KMS-11 (cell line): ENCODE measurements around the gene ZFPL1.

Experiments
- H2AFZ ChIP-seq: fragments of 200-600 bp; sonication (generic); 2 replicates; pipeline ENCODE4 v1.6.1; 2016; ENCODE audit warnings: antibody characterized with exemption, mixed run types, low read depth
- H3K27ac ChIP-seq: fragments of 200-600 bp; sonication (generic); 2 replicates; pipeline ENCODE4 v1.6.1; 2016; ENCODE audit warnings: mild to moderate bottlenecking, mixed run types
- H3K27me3 ChIP-seq: fragments of 200-600 bp; sonication (generic); 2 replicates; pipeline ENCODE4 v1.6.1; 2017; ENCODE audit warnings: mild to moderate bottlenecking, low read depth, mixed run types, moderate library complexity; ENCODE audit not compliant: insufficient read depth
- H3K36me3 ChIP-seq: fragments of 200-600 bp; sonication (generic); 2 replicates; pipeline ENCODE4 v1.6.1; 2017; ENCODE audit warnings: mild to moderate bottlenecking, mixed run types; ENCODE audit not compliant: insufficient read depth
- H3K4me1 ChIP-seq: fragments of 200-600 bp; sonication (generic); 2 replicates; pipeline ENCODE4 v1.6.1; 2016; ENCODE audit warnings: mild to moderate bottlenecking, low read depth, mixed run types; ENCODE audit not compliant: poor library complexity, severe bottlenecking
- H3K4me2 ChIP-seq: fragments of 200-600 bp; sonication (generic); 2 replicates; pipeline ENCODE4 v1.7.0; 2016; ENCODE audit warnings: mild to moderate bottlenecking, mixed run types
- H3K4me3 ChIP-seq: fragments of 200-600 bp; sonication (generic); IDR thresholded peaks from 2 replicates; pipeline ENCODE4 v1.6.1; 2017; ENCODE audit warnings: low read depth, low read length, mixed read lengths; ENCODE audit not compliant: insufficient read depth
- H3K79me2 ChIP-seq: fragments of 200-600 bp; sonication (generic); 2 replicates; pipeline ENCODE4 v1.6.1; 2016; ENCODE audit warnings: low read depth, mixed run types; ENCODE audit not compliant: insufficient read depth
- H3K9ac ChIP-seq: fragments of 200-600 bp; sonication (generic); 2 replicates; pipeline ENCODE4 v1.6.1; 2016; ENCODE audit warnings: mild to moderate bottlenecking, mixed run types
- H4K20me1 ChIP-seq: fragments of 200-600 bp; sonication (generic); 2 replicates; pipeline ENCODE4 v1.6.1; 2016; ENCODE audit warnings: mild to moderate bottlenecking, mixed run types; ENCODE audit not compliant: insufficient read depth
- TF ChIP-seq, protein P1 (sequence below): fragments of 200-600 bp; sonication (generic); conservative IDR thresholded peaks from 2 replicates; pipeline ENCODE4 v1.6.1; 2017; ENCODE audit warnings: low read depth, mild to moderate bottlenecking, antibody characterized with exemption, low read length, moderate library complexity, mixed read lengths

The ZFPL1 gene

DNA sequence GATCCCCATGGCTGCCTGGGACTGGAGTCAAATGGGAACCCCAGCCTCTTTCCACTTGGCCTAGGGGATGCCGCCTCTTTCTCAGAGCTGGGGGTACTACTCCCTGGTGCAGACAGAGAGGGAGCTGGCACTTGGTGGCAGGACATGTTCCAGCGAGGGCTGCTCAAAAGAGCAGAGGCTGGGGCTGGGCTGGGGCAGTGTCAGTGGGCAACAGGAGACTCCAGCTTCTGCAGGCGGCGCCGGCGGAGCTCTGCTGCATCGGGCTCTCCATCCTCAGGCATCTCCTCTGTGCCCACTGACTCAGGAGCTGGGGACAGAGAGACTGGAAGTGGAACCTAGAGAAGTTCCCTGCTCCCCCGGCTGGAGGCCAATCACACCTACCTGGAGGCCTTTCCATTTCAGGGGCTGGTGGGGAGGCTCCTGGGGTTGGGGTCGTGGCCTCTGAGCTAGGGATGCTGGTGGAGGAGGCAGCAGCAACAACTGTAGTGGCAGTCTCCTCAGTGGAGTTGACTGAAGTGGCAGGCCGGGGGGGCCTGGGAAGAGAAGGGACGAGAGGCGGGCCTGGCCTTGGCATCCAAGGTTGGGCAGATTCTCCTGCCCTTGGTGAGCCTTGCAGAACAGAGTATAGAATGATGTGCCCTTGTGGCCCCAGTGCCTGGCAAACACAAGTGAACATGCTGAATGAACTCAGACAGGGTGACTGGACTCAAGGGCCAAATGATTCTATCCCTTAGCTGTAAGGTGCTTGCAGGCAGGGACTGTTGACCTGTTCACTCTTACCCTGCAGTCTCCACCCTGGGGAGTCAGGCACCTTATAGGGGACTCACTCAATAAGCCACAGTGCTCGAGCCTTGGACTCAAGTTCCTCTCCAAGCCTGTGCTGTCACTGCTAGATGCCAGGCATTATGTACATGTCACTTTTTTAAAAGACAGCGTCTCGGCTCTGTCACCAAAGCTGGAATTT, 44.4 kb downstream of the ZFPL1 start:
- H3K27me3 ChIP-seq: no peaks in the 10 kb centered on the region
- H3K36me3 ChIP-seq: no peaks in the 10 kb centered on the region; the same call in 1 of the 2 replicates
- TF ChIP-seq, protein P1, sequence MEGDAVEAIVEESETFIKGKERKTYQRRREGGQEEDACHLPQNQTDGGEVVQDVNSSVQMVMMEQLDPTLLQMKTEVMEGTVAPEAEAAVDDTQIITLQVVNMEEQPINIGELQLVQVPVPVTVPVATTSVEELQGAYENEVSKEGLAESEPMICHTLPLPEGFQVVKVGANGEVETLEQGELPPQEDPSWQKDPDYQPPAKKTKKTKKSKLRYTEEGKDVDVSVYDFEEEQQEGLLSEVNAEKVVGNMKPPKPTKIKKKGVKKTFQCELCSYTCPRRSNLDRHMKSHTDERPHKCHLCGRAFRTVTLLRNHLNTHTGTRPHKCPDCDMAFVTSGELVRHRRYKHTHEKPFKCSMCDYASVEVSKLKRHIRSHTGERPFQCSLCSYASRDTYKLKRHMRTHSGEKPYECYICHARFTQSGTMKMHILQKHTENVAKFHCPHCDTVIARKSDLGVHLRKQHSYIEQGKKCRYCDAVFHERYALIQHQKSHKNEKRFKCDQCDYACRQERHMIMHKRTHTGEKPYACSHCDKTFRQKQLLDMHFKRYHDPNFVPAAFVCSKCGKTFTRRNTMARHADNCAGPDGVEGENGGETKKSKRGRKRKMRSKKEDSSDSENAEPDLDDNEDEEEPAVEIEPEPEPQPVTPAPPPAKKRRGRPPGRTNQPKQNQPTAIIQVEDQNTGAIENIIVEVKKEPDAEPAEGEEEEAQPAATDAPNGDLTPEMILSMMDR: no peak
- no peak overlapping the region for H3K4me2 ChIP-seq
- no peak overlapping the region for H3K4me3 ChIP-seq
- no peak overlapping the region for H3K27ac ChIP-seq
- no peak overlapping the region for H3K9ac ChIP-seq
- H3K4me1 ChIP-seq: peaks cover 20% of the 10 kb centered on the region
- no peaks in the 10 kb centered on the region for H4K20me1 ChIP-seq
- no peak overlapping the region for H2AFZ ChIP-seq
- peaks cover 19% of the 10 kb centered on the region for H3K79me2 ChIP-seq

DNA sequence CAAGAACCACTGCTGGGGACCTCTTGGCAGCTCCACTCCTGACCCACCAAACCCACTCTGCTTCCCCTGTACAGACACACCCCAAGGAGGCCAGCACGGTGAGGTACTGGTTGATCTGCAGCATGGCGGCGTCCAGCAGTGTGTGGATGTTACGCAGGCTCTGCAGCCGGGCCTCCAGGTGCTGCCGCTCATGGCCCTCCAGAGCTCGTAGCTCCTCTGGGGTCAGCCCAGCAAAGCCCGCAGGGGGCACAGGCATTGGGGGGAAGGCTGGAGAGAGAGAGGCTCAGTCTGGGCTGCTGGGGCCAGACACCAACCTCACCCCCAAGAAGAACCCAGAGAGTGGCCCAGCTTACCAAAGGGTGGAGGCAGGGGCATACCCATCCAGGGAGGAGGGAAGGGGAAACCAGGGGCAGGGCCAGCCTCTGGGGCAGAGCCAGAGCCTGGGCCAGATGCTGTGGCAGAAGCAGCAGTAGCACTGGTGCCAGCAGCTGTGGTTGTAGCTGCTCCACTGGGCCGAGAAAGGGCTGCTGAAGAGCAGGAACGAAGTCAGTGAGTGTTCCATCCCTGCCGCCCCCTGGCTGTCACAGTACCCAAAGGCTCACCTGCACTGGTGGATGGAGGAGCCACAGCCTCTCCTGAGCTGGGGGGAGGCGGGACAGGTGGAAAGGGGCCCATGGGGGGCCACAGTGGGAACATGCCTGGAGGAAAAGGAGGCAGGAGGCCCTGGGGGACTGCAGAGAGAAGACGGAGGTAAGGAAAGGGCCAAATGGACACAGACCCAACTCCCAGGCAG, 45.8 kb downstream of the ZFPL1 start:
- Histone ChIP-seq H3K9ac (no peak overlapping the region), H2AFZ (no peak overlapping the region), H3K4me3 (no peak overlapping the region), H3K36me3 (no peaks in the 10 kb centered on the region; the same call in 1 of the 2 replicates), H3K79me2 (peaks cover 14% of the 10 kb centered on the region), H3K27ac (no peak overlapping the region), H4K20me1 (no peaks in the 10 kb centered on the region), H3K4me2 (no peak overlapping the region), H3K27me3 (no peaks in the 10 kb centered on the region), H3K4me1 (peaks cover 14% of the 10 kb centered on the region)
- TF ChIP-seq, protein P1: no peak

DNA sequence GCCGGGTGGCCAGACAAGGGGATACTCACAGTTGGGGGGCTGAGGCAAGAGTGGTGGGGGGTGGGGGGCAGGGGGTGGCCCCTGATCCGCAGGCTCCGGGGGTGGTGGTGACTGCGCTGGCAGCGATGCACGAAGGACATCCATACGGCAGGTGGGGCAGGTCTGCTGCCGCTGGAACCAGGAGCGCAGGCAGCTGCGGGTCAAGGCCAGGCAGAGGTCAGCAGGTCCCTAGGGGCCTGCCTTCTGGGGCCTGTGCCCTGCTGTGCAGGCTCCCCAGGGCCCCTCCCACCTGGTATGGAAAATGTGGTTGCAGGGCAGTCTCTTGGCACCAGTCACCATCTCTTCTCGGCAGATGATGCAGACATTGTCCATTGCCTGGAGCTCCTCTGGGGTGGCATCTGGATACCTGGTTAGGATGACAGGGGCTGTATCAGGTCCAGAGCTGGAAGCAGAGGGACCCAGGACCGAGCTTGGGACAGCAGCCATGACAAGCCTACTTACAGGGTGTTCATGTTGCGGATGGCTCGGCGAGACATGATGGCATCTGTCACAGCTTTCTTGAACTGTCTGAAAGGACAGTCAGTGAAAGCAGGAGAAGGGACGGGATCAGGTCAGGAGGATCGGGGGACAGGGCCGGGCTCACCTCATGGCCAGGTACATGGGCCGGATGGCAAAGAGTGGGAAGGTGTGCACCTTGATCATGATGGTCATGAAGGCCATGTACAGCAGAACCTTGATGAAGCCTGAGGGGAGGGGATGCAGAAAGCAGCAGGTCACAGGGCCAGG, 46.8 kb downstream of the ZFPL1 start:
- H3K79me2 ChIP-seq: peaks cover 14% of the 10 kb centered on the region
- H3K9ac ChIP-seq: no peak overlapping the region
- no peak overlapping the region for H3K4me2 ChIP-seq
- H3K27me3 ChIP-seq: no peaks in the 10 kb centered on the region
- no peak overlapping the region for H3K27ac ChIP-seq
- no peak overlapping the region for H2AFZ ChIP-seq
- H3K4me1 ChIP-seq: peaks cover 19% of the 10 kb centered on the region
- H3K36me3 ChIP-seq: no peaks in the 10 kb centered on the region; the same call in 1 of the 2 replicates
- TF ChIP-seq, protein P1: no peak
- H4K20me1 ChIP-seq: no peaks in the 10 kb centered on the region
- no peak overlapping the region for H3K4me3 ChIP-seq

DNA sequence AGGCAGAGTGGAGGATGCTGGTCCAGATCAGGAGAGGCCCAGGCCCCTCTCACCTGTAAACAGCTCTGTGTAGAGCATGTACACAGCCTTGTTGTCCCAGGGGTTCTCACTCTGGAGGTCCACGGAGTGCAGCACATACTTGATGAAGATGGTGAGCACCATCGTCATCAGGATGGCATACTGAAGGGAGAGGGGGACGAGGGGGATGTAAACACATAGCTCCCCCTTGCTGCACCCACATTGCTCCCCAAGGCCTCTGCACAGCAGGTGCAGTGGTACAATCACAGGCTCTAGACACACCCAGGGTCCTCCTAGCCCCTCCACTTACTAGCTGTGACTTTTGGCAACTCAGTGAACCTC, 47.4 kb downstream of the ZFPL1 start:
- no peak overlapping the region for H3K9ac ChIP-seq
- no peaks in the 10 kb centered on the region for H4K20me1 ChIP-seq
- H2AFZ ChIP-seq: no peak overlapping the region
- peaks cover 14% of the 10 kb centered on the region for H3K79me2 ChIP-seq
- TF ChIP-seq, protein P1: no peak
- no peaks in the 10 kb centered on the region for H3K27me3 ChIP-seq
- peaks cover 25% of the 10 kb centered on the region for H3K4me1 ChIP-seq
- no peak overlapping the region for H3K4me2 ChIP-seq
- no peaks in the 10 kb centered on the region; the same call in 1 of the 2 replicates for H3K36me3 ChIP-seq
- no peak overlapping the region for H3K4me3 ChIP-seq
- H3K27ac ChIP-seq: no peak overlapping the region
